PFSK-1 (cell line): ENCODE measurements around the gene LAMC1.

Experiments
- POLR2AphosphoS5 ChIP-seq: IDR thresholded peaks from 2 replicates; pipeline ENCODE4 v1.6.1; 2012; ENCODE audit warnings: low read depth, mild to moderate bottlenecking, control low read depth, low read length, moderate library complexity
- SIN3A ChIP-seq: IDR thresholded peaks from 2 replicates; pipeline ENCODE4 v1.6.1; 2012; ENCODE audit warnings: mild to moderate bottlenecking, low read length, moderate library complexity, borderline replicate concordance; ENCODE audit not compliant: insufficient read depth
- TAF1 ChIP-seq: IDR thresholded peaks from 2 replicates; pipeline ENCODE4 v1.6.1; 2012; ENCODE audit warnings: low read length, control low read depth, borderline replicate concordance; ENCODE audit not compliant: insufficient read depth
- TF ChIP-seq, protein P1 (sequence below), 2 experiments: IDR thresholded peaks; 2 replicates each; pipeline versions ENCODE4 v1.6.1 to v1.8.0; 2011 to 2012; ENCODE audit warnings: low read depth in 2 of 2, low read length in 2 of 2, control low read depth in 1 of 2, inconsistent platforms in 1 of 2, mild to moderate bottlenecking in 1 of 2, moderate library complexity in 1 of 2; ENCODE audit not compliant: insufficient read depth in 1 of 2

DNA sequence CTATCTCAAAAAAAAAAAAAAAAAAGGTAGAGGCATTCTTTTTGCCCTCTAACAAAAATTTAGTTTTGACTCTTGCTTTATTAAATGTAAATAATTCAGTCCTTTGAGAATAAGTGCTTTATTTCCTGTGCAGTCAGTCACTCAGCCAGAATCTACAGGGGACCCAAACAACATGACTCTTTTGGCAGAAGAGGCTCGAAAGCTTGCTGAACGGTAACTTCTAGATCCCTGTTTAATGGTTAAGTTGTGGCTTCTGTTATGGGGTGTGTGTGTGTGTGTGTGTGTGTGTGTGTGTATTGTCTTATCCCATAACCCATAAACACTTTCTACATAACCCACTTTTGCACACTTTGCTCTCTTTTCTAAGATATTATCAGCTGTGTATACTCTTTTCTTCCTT lies 107.9 kb downstream of the LAMC1 start:
- TF ChIP-seq TAF1 (no peak), SIN3A (no peak), POLR2AphosphoS5 (no peak)
- TF ChIP-seq, protein P1, sequence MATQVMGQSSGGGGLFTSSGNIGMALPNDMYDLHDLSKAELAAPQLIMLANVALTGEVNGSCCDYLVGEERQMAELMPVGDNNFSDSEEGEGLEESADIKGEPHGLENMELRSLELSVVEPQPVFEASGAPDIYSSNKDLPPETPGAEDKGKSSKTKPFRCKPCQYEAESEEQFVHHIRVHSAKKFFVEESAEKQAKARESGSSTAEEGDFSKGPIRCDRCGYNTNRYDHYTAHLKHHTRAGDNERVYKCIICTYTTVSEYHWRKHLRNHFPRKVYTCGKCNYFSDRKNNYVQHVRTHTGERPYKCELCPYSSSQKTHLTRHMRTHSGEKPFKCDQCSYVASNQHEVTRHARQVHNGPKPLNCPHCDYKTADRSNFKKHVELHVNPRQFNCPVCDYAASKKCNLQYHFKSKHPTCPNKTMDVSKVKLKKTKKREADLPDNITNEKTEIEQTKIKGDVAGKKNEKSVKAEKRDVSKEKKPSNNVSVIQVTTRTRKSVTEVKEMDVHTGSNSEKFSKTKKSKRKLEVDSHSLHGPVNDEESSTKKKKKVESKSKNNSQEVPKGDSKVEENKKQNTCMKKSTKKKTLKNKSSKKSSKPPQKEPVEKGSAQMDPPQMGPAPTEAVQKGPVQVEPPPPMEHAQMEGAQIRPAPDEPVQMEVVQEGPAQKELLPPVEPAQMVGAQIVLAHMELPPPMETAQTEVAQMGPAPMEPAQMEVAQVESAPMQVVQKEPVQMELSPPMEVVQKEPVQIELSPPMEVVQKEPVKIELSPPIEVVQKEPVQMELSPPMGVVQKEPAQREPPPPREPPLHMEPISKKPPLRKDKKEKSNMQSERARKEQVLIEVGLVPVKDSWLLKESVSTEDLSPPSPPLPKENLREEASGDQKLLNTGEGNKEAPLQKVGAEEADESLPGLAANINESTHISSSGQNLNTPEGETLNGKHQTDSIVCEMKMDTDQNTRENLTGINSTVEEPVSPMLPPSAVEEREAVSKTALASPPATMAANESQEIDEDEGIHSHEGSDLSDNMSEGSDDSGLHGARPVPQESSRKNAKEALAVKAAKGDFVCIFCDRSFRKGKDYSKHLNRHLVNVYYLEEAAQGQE (IDR thresholded peaks at IDR 0.05; ENCODE audit: insufficient read depth in 1 of 2, low read depth in 2 of 2, low read length in 2 of 2), result no peak
